HG03558 (cell line): Measurements from ENCODE around the gene TRIM16.
"Not testable (repeated sequence)": the region's sequence is repeated elsewhere in the genome, so short reads cannot be mapped to it uniquely, and the experiment has no call there.

ENCODE experiments used
- ATAC-seq: cut with Tn5 transposase; IDR thresholded peaks from one replicate; pipeline ENCODE4 v1.9.1; 2021; ENCODE audit warnings: moderate number of reproducible peaks; ENCODE audit not compliant: unreplicated experiment; ENCODE audit errors: extremely low read depth

The TRIM16 gene

GRCh38 chr17:15622124-15622523 is 62.0 kb downstream of the TRIM16 start:
- not testable (repeated sequence) for ATAC-seq

- ATAC-seq, result not testable (repeated sequence)
These were observed 64.6 kb downstream of the TRIM16 start, which contains the start of gene FBXW10B for GRCh38 chr17:15619331-15620058. FBXW10B (minus strand) TSS chr17:15619704; CDS start chr17:15619512, 192 bp downstream.

- ATAC-seq, result not testable (repeated sequence)
These were observed 67.3 kb downstream of the TRIM16 start for GRCh38 chr17:15616828-15617227.

- not testable (repeated sequence) for ATAC-seq
These were observed 68.3 kb downstream of the TRIM16 start for GRCh38 chr17:15615850-15616249.

- ATAC-seq, result not testable (repeated sequence)
These were observed 71.0 kb downstream of the TRIM16 start for GRCh38 chr17:15613111-15613510.

- ATAC-seq, result not testable (repeated sequence)
These were observed 91.2 kb downstream of the TRIM16 start for GRCh38 chr17:15592960-15593359.

GRCh38 chr17:15591986-15592385 is 92.1 kb downstream of the TRIM16 start:
- ATAC-seq, result not testable (repeated sequence)

- ATAC-seq, result not testable (repeated sequence)
These were observed 93.3 kb downstream of the TRIM16 start for GRCh38 chr17:15590844-15591243.

- not testable (repeated sequence) for ATAC-seq
These were observed 94.3 kb downstream of the TRIM16 start for GRCh38 chr17:15589544-15590536.

GRCh38 chr17:15588017-15588416 is 96.1 kb downstream of the TRIM16 start:
- ATAC-seq, result not testable (repeated sequence)

- ATAC-seq, result not testable (repeated sequence)
These were observed 100.8 kb downstream of the TRIM16 start for GRCh38 chr17:15583313-15583712.

- ATAC-seq, result not testable (repeated sequence)
These were observed 102.6 kb downstream of the TRIM16 start for GRCh38 chr17:15581462-15581861.
